ENCODE results near the gene AKAP6. TPM values are rescaled to one million over a fixed set of nuclear protein-coding genes. Genes with fewer than 3 reads are reported as not detected.

The AKAP6 gene
- total and polyA plus RNA-seq, 8 donors = 3.7 to 7.2 (median 6.0) TPM

DNA sequence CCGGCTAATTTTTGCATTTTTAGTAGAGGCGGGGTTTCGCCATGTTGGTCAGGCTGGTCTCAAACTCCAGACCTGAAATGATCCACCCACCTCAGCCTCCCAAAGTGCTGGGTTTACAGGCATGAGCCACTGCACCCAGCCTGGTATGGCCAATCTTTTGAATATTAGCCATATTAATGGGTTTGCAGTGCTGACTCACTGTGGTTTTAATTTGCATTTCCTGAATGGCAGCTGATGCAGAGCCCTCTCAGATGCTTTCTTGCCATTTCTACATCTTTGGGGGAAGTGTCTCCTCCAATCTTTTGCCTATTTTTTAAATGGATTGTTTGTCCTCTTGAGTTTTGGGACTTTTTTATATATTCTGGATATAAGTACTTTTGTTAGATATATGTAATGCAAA is 554.1 kb downstream of the AKAP6 start:
- H3K36me3 ChIP-seq = no peaks in the 10 kb centered on the region
- H3K4me1 ChIP-seq = no peaks in the 10 kb centered on the region
- no peak overlapping the region for H3K4me3 ChIP-seq
- TF ChIP-seq, protein P1, sequence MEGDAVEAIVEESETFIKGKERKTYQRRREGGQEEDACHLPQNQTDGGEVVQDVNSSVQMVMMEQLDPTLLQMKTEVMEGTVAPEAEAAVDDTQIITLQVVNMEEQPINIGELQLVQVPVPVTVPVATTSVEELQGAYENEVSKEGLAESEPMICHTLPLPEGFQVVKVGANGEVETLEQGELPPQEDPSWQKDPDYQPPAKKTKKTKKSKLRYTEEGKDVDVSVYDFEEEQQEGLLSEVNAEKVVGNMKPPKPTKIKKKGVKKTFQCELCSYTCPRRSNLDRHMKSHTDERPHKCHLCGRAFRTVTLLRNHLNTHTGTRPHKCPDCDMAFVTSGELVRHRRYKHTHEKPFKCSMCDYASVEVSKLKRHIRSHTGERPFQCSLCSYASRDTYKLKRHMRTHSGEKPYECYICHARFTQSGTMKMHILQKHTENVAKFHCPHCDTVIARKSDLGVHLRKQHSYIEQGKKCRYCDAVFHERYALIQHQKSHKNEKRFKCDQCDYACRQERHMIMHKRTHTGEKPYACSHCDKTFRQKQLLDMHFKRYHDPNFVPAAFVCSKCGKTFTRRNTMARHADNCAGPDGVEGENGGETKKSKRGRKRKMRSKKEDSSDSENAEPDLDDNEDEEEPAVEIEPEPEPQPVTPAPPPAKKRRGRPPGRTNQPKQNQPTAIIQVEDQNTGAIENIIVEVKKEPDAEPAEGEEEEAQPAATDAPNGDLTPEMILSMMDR (IDR thresholded peaks at IDR 0.05) = no peak
- intact Hi-C loops (cut with DNase I) = no loop called here
- ATAC-seq (no peak), DNase-seq (no peak)
- H3K27ac ChIP-seq = no peak overlapping the region
- H3K27me3 ChIP-seq = no peaks in the 10 kb centered on the region
- peaks cover 0 to 3% of the 10 kb centered on the region in 2 donors for H3K9me3 ChIP-seq

Other genes starting within 250 kb of the AKAP6 start
- not detected for gene RNU6-7, start 127.3 kb upstream of the AKAP6 start, total RNA-seq
- gene RNU6-7, start 127.3 kb upstream of the AKAP6 start, polyA plus RNA-seq (ENCODE audit: insufficient read length in 6 of 6) = not detected
- not detected for gene RNU6-8, start 126.0 kb upstream of the AKAP6 start, total RNA-seq
- not detected for gene RNU6-8, start 126.0 kb upstream of the AKAP6 start, polyA plus RNA-seq (ENCODE audit: insufficient read length in 6 of 6)